GM21360 (cell line): ENCODE data around the gene SPRR2E.
"Not testable (repeated sequence)": the region's sequence is repeated elsewhere in the genome, so short reads cannot be mapped to it uniquely, and the experiment has no call there.

Experiments
- ATAC-seq: cut with Tn5 transposase; IDR thresholded peaks from one replicate; pipeline ENCODE4 v1.9.1; 2021; ENCODE audit warnings: mild to moderate bottlenecking, moderate library complexity; ENCODE audit not compliant: unreplicated experiment

The SPRR2E gene

DNA sequence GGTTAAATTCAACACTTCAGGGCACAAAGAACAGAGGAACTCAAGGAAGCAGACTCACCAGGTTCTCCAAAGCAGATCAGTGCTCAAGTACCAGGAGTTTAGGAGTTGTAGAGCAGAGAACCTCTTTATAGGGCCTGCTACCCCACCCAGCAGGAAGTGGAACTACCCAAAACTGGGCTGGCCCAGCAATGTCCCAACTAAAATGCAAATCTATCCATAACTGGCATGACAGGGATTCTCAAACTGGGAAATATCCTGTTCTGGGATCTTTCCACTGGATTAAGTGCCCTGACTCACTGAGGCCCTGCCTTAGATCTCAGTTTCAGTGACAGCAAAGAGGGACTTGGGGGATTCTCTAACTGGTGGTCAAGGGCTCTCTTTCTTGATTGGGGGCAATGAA, at the start of gene SPRR2E:
Gene SPRR2E, minus strand, starts transcription at position 101 of the 400 bp plus-strand sequence. CDS start 775 bp downstream, outside the sequence.
- no peak for ATAC-seq

DNA sequence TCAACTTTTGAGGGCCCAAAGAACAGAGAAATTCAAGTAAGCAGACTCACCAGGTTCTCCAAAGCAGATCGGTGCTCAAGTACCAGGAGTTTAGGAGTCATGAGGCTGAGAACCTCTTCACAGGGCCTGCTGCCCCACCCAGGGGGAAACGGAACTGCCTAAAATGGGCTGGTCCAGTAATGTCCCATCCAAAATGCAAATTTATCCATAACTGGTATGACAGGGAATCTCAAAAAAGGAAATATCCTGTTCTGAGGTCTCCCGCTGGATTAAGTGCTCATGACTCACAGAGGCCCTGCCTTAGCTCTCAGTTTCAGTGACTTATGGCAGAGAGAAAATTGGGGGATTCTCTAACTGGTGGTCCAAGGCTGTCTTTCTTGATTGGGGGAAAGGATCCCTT, 47.1 kb upstream of the SPRR2E start:
- ATAC-seq = no peak

DNA sequence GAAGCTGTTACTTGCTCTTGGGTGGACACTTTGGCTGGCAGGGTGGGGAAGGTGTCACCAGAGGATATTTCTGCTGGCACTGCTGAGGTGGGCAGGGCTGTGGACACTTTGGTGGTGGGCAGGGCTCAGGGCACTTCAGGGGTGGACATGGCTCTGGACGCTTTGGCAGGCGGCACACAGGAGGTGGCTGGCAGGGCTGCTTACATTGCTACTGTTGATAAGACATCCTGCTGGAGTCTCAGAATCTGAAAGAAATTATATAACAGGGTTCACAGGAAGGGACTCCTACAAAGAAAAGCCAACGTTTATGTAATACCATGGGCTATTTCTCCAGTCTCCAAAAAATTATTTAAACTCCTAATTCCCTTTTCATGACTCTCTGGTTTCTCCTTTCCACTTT, 46.2 kb upstream of the SPRR2E start:
- ATAC-seq = no peak

DNA sequence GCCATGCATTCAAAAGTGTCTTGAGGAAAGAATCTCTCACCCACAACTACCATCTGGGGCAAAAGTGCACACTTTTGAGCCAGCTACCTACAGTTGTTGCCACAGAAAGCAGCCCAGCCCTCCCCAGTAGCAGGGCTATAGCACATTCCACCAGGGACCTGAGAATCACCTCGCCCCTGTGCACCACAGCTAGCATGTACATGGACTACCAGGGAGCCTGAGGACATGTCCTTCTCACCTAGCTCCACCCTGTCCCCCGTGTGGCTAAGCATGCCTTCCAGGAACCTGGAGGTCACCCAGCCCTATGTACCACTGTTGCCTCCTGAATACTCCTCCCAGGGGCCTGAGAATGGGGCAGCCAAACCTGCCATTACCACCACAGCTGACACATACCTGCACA, 39.4 kb upstream of the SPRR2E start:
- ATAC-seq = no peak

DNA sequence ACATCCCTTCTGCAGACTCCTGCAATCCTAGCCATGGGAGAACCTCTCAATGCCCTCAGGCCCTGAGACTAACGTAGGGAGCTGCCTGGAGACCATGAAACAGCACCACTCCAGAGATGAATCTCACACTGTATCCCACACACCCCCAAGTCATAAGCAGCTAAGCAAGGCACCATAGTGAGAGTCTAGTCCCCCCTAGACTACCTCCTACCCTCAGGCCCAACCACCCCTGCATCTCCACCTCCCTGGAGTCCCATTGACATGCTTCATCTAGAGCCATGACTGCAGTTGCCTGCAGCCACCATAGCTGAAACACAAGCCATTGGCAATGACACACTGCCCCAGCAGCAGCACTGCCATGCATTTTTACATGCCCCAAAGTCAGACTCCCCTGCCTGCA, 38.9 kb upstream of the SPRR2E start:
- ATAC-seq = no peak

DNA sequence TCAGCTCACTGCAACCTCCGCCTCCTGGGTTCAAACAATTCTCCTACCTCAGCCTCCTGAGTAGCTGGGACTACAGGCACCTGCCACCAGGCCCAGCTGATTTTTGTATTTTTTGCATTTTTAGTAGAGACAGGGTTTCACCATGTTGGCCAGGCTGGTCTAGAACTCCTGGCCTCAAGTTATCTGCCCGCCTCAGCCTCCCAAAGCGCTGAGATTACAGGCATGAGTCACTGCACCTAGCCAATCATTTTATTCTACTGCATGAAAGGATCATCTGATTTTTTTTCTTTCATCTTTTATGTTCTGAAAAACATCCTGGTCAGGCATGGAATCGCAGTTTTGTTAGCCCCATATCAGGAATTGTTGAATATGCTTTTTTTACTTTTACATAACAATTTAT, 34.4 kb upstream of the SPRR2E start:
- not testable (repeated sequence) for ATAC-seq

DNA sequence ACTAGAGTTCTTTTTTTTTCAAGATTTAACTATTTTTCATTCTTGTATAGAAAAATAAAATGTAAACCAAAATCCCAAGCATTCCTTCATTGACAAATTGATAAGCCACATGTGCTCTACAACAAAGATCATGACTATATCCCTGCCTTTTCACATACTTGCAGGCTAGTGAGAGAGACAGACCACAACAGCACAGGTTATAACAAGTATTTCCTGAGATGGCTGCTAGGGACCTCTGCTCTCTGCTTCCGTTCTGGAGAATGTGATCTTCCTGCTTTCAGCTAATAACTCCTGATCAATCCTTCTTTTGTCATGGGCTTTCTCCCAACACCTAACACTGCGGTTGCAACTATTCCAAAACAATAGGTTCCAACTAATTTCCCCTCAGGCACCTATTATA, 33.0 kb upstream of the SPRR2E start:
- no peak for ATAC-seq

DNA sequence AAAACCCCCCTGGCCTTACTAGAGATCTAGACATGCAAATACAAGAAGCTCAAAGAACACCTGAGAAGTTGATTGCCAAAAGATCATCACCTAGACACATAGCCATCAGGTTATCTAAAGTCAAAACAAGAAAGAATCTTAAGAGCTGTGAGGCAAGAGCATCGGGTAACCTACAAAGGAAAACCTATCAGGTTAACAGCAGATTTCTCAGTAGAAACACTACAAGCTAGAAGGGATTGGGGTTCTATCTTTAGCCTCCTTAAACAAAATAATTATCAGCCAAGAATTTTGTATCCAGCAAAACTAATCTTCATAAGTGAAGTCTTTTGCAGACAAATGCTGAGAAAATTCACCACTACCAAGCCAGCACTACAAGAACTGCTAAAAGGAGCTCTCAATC, 31.2 kb upstream of the SPRR2E start:
- ATAC-seq = no peak

DNA sequence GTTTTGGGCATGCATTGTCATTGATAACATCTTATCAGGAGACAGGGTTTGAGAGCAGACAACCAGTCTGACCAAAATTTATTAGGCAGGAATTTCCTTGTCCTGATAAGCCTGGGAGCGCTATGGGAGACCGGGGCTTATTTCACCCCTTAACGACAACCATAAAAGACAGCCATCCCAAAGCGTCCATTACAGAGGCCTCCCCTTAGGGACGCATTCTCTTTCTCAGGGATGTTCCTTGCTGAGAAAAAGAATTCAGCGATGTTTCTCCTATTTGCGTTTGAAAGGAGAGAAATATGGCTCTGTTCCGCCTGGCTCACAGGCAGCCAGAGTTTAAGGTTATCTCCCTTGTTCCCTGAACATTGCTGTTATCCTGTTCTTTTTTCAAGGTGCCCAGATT, 29.5 kb upstream of the SPRR2E start:
- ATAC-seq = not testable (repeated sequence)

DNA sequence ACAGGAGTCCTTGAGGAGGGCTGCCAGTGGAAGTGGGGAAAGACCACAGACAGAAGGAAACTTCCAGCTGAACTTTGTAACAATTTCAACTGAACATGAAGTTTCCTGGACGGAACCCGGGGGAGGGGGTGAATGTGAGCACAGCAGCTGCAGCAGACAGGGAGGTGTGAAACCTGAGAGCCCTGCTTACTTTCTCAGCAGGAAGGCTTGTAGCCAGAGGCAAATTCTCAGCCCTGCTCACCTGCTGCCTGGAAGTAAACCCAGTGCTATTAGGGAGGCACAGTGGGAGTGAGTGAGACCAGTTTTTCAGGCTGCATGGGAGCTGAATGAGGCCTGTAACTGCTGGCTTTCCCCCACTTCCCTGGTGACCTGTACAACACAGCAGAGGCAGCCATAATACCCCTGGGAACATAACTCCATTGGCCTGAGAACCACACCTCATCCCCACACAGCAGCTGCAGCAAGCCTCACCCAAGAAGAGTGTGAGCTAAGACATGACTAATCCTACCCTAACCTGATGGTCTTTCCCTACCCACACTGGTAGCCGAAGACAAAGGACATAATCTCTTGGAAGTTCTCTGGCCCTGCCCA, 28.6 kb upstream of the SPRR2E start:
- no peak for ATAC-seq

DNA sequence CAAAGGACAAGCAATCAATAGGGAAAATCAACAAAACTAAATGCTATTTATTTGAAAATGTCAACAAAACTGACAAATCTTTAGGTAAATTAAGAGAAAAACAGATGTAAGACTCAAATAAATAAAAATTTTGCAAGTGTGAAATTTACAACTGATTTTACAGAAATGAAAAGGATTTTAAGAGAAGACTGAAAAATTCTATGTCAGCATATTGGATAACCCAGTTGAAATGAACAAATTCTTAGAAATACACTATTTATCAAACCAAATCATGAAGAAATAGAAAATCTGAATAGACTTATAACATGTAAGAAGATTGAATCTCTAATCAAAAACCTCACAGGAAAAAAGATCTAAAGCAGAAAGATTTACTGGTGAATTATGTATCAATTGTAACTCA, 26.6 kb upstream of the SPRR2E start:
- no peak for ATAC-seq

DNA sequence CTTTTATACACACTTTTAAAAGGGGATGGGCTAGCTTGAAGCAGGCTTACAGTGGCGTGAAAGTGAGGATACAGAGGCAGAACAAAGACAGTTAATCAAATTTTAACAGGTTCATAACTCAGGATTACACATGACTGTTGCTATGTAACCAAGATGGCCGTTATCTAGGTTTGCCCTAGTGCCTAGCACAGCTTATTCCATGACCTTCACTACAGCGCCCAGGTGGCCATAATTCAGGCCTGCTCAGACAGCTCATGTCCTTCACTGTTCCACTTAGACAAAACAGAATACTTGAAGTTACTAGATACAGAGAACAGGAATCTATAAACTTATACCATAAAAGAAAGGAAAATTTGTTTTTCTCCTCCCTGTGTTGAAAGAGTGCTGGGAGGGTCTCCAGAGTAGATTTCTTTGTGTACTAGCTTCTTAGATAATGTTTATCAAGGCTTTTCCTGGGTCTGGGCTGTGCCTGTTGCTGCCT, 25.2 kb upstream of the SPRR2E start:
- ATAC-seq = no peak

DNA sequence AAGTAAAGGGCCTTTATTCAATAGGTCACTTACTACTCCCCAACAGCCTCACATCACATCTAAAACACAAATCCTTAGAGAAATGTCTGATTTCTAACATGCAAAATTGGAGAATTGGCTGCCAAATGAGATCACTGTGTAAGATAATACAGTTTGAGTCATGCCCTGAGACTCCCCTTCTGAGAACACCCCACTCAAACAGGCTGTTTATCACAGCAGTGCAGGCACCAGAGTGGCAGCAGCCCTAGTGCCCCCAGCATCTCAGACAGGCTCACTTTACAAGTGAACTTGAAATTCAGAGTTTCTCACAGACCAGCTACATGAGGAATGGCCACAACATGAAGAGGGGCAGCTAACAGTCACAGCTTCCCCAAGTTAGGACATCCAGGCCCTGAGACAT, 20.9 kb upstream of the SPRR2E start:
- not testable (repeated sequence) for ATAC-seq

DNA sequence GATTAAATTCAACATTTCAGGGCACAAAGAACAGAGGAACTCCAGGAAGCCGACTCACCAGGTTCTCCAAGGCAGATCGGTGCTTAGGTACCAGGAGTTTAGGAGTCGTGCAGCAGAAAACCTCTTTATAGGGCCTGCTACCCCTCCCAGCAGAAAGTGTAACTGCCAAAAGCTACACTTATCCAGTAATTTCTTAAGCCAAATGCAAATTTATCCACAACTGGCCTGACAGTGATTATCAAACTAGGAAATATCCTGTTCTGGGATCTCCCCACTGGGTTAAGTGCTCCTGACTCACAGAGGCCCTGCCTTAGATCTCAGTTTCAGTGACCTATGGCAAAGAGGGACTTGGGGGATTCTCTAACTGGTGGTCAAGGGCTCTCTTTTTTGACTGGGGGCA, 19.1 kb upstream of the SPRR2E start, which contains the start of gene SPRR2F:
Gene SPRR2F, minus strand, starts transcription at position 101 of the 400 bp plus-strand sequence. CDS start 783 bp downstream, outside the sequence.
- ATAC-seq = no peak

DNA sequence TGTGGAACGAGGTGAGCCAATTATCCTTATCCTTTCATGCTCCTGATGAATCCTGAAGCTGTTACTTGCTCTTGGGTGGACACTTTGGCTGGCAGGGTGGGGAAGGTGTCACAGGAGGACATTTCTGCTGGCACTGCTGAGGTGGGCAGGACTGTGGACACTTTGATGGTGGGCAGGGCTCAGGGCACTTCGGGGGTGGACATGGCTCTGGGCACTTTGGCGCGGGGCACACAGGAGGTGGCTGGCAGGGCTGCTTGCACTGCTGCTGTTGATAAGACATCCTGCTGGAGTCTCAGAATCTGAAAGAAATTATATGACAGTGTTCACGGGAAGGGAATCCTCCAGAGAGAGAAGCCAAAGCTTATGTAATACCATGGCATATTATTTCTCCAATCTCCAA, 18.1 kb upstream of the SPRR2E start:
- ATAC-seq = not testable (repeated sequence)

DNA sequence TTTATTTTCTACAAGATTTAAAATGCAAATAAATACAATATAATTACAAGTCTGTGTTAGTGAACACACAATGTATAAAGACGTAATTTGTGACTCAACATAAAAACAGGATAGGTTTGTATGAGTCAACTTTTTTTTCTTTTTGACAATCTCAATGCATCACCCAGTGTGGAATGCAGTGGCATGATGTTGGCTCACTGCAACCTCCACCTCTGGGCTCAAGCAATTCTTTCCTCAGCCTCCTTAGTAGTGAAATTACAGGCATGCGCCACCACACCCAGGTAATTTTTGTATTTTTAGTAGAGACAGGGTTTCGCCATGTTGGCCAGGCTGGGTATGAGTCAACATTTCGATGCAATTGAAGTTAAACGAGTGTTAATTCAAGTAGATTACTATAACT, 5.9 kb upstream of the SPRR2E start:
- no peak for ATAC-seq

DNA sequence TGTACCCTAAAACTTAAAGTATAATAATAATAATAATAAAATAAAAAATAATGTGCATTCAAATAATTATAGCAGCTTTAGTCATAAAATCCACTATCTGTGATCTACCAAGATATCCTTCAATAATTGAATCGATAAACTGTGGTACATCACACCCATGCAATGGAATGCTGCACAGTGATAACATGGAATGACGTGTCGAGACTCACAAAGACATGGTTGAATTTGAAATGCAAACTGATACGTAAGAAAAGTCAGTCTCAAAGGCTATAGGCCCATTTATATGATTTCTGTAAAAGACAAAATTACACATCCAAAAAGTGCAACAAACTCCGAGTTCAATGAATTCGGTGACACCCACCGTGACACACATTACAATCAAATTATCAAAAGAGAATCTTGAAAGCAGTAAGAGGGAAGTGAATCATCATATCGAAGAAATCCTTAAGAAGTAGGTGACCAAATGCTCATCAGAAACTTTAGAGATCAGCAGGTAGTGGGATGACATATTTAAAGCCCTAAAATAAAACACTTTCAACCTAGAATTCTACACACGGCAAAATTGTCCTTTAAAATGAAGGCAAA, 5.2 kb upstream of the SPRR2E start:
- ATAC-seq = no peak

DNA sequence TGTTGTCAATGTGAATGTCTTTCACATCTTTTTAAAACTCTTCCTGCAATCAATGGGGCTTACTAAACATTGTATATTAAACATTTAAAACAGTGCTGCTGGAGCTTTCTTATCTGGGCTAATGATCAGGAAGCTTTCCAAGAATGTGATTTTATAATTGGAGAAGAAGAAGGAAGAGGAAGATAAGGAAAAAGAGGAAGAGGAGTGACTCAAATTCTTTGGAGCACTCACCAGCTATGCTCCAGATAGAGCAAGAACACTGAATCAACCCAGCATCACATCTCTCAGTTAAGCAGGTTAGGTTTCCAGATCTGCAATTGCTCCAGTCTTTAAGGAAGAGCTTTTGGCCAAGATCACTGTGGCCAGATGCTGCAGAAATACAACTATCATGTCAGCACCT, 1.4 kb upstream of the SPRR2E start:
- ATAC-seq = no peak

DNA sequence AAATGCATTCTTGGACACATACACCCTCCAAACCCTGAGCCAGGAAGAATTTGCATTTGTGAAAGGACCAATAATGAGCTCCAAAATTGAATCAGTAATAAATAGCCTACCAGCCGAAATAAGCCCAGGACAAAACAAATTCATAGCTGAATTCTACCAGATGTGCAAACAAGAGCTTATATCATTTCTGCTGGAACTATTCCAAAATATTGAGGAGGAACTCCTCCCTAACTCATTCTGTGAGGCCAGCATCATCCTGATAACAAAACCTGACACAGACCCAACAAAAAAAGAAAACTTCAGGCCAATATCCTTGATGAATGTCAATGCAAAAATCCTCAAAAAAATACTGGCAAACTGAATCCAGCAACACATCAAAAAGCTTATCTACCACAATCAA, 6.7 kb downstream of the SPRR2E start:
- no peak for ATAC-seq

DNA sequence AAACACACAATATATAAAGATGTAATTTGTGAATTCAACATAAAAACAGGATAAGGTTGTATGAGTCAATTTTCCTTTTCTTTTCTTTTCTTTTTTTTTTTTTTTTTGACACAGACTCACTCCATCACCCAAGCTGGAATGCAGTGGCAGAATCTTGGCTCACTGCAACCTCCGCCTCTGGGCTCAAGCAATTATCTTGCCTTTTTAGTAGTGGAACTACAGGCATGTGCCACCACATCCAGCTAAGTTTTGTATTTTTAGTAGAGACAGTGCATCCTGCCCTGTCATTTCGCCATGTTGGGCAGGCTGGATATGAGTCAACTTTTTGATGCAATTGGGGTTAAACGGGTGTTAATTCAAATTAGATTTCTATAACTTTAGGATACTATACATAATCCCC, 12.6 kb downstream of the SPRR2E start:
- ATAC-seq = no peak

DNA sequence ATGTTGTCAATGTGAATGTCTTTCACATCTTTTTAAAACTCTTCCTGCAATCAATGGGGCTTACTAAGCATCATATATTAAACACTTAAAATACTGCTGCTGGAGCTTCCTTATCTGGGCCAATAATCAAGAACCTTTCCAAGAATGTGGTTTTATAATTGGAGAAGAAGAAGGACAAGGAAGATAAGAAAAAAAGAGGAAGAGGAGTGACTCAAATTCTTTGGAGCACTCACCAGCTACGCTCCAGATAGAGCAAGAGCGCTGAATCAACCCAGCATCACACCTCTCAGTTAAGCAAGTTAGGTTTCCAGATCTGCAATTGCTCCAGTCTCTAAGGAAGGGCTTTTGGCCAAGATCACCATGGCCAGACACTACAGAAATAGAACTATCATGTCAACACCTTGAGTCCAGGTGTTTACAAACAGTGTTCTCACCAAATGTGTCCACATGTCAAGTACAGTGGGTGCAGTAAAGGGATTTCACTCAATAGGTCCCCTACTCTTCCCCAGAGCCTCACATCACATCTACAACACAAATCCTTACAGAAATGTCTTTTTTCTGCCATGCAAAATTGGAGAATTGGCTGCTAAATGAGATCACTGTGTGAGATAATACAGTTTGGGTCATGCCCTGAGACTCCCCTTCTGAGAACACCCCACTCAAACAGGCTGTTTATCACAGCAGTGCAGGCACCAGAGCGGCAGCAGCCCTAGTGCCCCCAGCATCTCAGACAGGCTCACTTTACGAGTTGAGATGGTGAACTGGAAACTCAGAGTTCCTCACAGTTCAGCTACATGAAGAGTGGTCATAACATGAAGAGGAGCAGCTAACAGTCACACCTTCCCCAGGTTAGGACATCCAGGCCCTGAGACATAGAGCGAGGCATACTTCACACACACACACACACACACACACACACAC, 21.3 kb downstream of the SPRR2E start:
- no peak for ATAC-seq

DNA sequence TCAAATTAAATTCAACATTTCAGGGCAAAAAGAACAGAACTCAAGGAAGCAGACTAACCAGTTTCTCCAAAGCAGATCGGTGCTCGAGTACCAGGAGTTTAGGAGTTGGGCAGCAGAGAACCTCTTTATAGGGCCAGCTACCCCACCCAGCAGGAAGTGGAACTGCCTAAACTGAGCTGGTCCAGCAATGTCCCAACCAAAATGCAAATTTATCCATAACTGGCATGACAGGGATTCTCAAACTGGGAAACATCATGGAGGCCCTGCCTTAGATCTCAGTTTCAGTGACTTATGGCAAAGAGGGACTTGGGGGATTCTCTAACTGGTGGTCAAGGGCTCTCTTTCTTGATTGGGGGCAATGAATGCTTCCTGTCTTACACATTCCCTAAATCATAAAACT, 22.8 kb downstream of the SPRR2E start, which contains the start of gene SPRR2B:
Gene SPRR2B, minus strand, starts transcription at position 101 of the 400 bp plus-strand sequence. CDS start 772 bp downstream, outside the sequence.
- no peak for ATAC-seq
